Gastrocnemius medialis (tissue), 4 donors: Measurements from ENCODE around the gene SPATA7. TPM values are rescaled to one million over a fixed set of nuclear protein-coding genes. Genes with fewer than 3 reads are reported as not detected.

ENCODE experiments used
- ATAC-seq, 2 donors: fragments of 150-250 bp; one replicate each; pipeline ENCODE4 v1.9.1; 2016
- DNase-seq, 2 donors: peaks; one replicate each; pipeline ENCODE4 v3.0.0-alpha.2; 2019
- H3K27ac ChIP-seq, 4 donors: fragments of 200-600 bp; sonication (generic); 1 replicate in 1 of 4; 2 replicates in 3 of 4; pipeline ENCODE4 v1.5.1; 2016 to 2018; ENCODE audit warnings: mild to moderate bottlenecking in 2 of 4, moderate library complexity in 1 of 4
- H3K27me3 ChIP-seq, 3 donors: fragments of 200-600 bp; sonication (generic) in 2 of 3; 1 replicate in 1 of 3; 2 replicates in 2 of 3; pipeline versions ENCODE4 v1.5.1 to v1.6.0; 2016 to 2019; ENCODE audit warnings: mild to moderate bottlenecking in 1 of 3, moderate library complexity in 1 of 3
- H3K36me3 ChIP-seq, 2 donors: fragments of 200-600 bp; sonication (generic) in 1 of 2; one replicate each; pipeline ENCODE4 v1.5.1; 2017 to 2018
- H3K4me1 ChIP-seq, 2 donors: fragments of 200-600 bp; sonication (generic) in 1 of 2; one replicate each; pipeline ENCODE4 v1.5.1; 2016 to 2017; ENCODE audit warnings: mild to moderate bottlenecking in 2 of 2
- H3K4me3 ChIP-seq, 4 donors: fragments of 200-600 bp; sonication (generic) in 3 of 4; 1 replicate in 1 of 4; 2 replicates in 3 of 4; pipeline ENCODE4 v1.5.1; 2016 to 2019; ENCODE audit warnings: mild to moderate bottlenecking in 2 of 4
- H3K9me3 ChIP-seq, 3 donors: fragments of 200-600 bp; sonication (generic) in 2 of 3; 1 replicate in 1 of 3; 2 replicates in 2 of 3; pipeline ENCODE4 v1.5.1; 2016 to 2019
- POLR2A ChIP-seq, 2 donors: fragments of 450-650 bp; IDR thresholded peaks; one replicate each; pipeline ENCODE4 v1.6.1; 2017; ENCODE audit warnings: antibody characterized with exemption in 2 of 2, mild to moderate bottlenecking in 2 of 2, moderate library complexity in 2 of 2
- in situ Hi-C, 4 donors: fragments of 200-750 bp; cut with MboI; loops; one replicate each; pipeline versions ENCODE4 v1.15.0 to v1.8.0; 2017; ENCODE audit warnings: low sequenced_read_pairs in 4 of 4
- intact Hi-C: fragments of 100-400 bp; cut with DNase I; formaldehyde crosslinking; loops from one replicate; pipeline ENCODE4 v1.15.1; 2023; ENCODE audit warnings: low total_unique reads
- total RNA-seq, 4 donors: library from RNA; depleted of rRNA; stranded (reverse); fragments of >200 nt; gene quantifications; one replicate each; pipeline versions ENCODE4 v1.1.0 to v1.2.3, GENCODE V29; 2016
- TF ChIP-seq, protein P1 (sequence below), 5 experiments: fragments of 450-650 bp in 3 of 5; fragments of 200-600 bp in 2 of 5; sonication (generic) in 2 of 5; IDR thresholded peaks in 4 of 5; conservative IDR thresholded peaks in 1 of 5; 1 replicate in 4 of 5; 2 replicates in 1 of 5; pipeline ENCODE4 v1.5.1; 2016 to 2019; ENCODE audit warnings: antibody characterized with exemption in 5 of 5, mild to moderate bottlenecking in 3 of 5, moderate library complexity in 3 of 5

SPATA7 gene
- total RNA-seq, 4 donors from 2014 or later = 7.2 to 11.2 (median 10.1) TPM

DNA sequence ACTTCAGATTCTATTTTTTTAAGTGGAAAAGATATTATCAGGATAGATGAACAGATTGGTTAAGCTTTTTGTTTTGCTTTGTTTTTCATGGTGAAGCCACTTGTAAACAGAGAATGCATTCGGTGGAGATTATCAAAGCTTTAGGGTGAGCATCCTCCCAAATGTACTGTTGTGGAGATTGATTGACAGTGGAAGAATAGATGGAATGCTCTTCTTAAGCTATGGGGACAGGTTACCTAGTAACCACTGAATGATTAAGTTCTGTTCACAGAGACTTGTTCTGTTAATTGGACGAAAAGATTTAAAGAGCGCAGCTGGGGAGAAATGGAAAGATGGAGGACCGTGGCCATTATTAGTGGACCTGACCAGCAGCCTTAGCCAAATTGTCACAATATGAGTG is 21.8 kb upstream of the SPATA7 start:
- H3K4me1 ChIP-seq = no peaks in the 10 kb centered on the region
- ATAC-seq (no peak), DNase-seq (no peak)
- H3K4me3 ChIP-seq = no peak overlapping the region
- no peaks in the 10 kb centered on the region for H3K27me3 ChIP-seq
- no peaks in the 10 kb centered on the region for H3K36me3 ChIP-seq
- no peaks in the 10 kb centered on the region for H3K9me3 ChIP-seq
- intact Hi-C loops = no loop called here
- no peak for TF ChIP-seq POLR2A (IDR thresholded peaks at IDR 0.05)
- TF ChIP-seq, protein P1, sequence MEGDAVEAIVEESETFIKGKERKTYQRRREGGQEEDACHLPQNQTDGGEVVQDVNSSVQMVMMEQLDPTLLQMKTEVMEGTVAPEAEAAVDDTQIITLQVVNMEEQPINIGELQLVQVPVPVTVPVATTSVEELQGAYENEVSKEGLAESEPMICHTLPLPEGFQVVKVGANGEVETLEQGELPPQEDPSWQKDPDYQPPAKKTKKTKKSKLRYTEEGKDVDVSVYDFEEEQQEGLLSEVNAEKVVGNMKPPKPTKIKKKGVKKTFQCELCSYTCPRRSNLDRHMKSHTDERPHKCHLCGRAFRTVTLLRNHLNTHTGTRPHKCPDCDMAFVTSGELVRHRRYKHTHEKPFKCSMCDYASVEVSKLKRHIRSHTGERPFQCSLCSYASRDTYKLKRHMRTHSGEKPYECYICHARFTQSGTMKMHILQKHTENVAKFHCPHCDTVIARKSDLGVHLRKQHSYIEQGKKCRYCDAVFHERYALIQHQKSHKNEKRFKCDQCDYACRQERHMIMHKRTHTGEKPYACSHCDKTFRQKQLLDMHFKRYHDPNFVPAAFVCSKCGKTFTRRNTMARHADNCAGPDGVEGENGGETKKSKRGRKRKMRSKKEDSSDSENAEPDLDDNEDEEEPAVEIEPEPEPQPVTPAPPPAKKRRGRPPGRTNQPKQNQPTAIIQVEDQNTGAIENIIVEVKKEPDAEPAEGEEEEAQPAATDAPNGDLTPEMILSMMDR (IDR thresholded peaks at IDR 0.05 in 4 of 5, conservative IDR thresholded peaks at IDR 0.05 in 1 of 5) = no peak
- H3K27ac ChIP-seq = no peak overlapping the region
- in situ Hi-C loops = no loop called here

DNA sequence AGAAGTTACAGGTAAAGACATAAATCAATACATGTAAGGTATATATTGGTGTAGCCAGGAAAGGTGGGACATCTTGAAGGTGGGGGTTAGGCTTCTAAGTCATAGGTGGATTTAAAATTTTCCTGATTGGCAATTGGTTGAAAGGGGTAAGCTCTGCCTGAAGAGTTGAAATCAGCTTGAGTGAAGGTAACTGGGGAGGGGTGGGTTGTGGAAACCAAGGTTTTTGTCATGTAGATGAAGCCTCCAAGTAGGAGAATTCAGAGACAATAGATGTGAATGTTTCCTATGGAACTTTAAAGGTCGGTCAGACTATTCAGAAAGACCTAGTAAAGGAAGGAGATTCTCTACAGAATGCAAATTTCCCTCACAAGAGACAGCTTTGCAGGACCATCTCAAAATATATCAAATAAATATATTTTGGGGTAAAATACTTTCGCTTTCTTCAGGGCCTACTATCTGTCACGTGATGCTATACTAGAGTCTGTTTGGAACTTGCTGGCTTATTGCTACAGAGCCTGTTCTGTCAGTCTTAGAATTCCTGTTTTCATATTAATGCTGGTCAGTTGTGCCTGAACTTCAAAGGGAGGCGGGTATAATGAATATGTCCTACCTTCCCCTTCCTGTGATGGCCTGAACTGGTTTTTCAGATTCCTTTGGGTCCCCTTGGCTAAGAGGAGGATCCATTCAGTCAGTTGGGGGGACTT is 20.6 kb upstream of the SPATA7 start:
- TF ChIP-seq POLR2A (IDR thresholded peaks at IDR 0.05) = no peak
- TF ChIP-seq, protein P1 (IDR thresholded peaks at IDR 0.05 in 4 of 5, conservative IDR thresholded peaks at IDR 0.05 in 1 of 5) = no peak
- Histone ChIP-seq H3K9me3 (no peaks in the 10 kb centered on the region), H3K4me3 (no peak overlapping the region), H3K36me3 (no peaks in the 10 kb centered on the region), H3K27me3 (no peaks in the 10 kb centered on the region), H3K27ac (no peak overlapping the region), H3K4me1 (no peaks in the 10 kb centered on the region)
- intact Hi-C loops = no loop called here
- no peak for DNase-seq
- in situ Hi-C loops = no loop called here
- ATAC-seq = no peak

DNA sequence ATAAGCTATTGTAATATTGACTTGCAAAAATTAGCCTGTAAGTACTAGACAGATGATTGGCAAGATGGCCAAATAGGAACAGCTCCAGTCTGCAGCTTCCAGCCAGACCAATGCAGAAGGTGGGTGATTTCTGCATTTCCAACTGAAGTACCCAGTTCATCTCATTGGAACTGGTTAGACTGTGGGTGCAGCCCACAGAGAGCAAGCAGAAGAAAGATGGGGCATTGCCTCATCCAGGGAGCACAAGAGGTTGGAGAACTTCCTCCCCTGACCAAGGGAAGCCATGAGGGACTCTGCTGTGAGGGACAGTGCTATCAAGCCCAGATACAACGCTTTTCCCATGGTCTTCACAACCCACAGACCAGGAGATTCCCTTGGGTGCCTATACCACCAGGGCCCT is 16.0 kb upstream of the SPATA7 start:
- in situ Hi-C loops (no loop called here), intact Hi-C loops (no loop called here)
- Histone ChIP-seq H3K27ac (no peak overlapping the region), H3K36me3 (no peaks in the 10 kb centered on the region), H3K4me1 (no peaks in the 10 kb centered on the region), H3K27me3 (no peaks in the 10 kb centered on the region), H3K9me3 (peaks cover 0 to 2% (median 0%) of the 10 kb centered on the region in 3 donors), H3K4me3 (no peak overlapping the region)
- TF ChIP-seq, protein P1 (IDR thresholded peaks at IDR 0.05 in 4 of 5, conservative IDR thresholded peaks at IDR 0.05 in 1 of 5) = no peak
- no peak for TF ChIP-seq POLR2A (IDR thresholded peaks at IDR 0.05)
- DNase-seq (no peak), ATAC-seq (no peak)

DNA sequence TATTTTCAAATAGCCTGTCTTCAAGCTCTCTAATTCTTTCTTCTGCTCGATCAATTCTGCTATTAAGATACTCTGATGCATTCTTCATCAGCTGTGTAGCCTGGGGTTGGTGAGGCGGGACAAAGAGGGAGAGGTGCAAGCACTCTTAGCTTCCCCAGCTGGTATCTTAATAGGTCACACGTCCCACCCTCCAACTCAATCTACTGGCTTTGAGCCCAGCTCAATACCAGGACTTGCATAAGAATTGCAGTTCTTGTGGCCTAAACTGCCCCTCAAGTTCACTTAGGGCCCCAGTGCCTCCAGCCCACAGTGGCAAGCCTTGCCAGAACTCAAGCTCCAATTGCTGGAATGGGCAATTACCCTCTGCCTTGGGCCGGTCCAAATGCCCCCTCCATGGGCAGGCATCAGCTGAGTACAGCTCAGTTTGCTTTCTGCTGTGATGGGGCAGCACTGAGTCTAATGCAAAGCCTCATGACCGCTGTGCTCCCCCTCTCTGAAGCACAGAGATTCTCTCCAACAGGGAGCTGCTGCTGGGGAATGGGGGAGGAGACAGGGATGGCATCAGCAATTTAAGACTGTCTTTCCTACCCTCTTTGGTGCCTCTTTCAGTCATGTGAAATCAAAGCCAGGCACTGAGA is 5.6 kb upstream of the SPATA7 start:
- Histone ChIP-seq H3K9me3 (peaks cover 0 to under 1% (median 0%) of the 10 kb centered on the region in 3 donors), H3K4me3 (no peak overlapping the region), H3K36me3 (no peaks in the 10 kb centered on the region), H3K27me3 (no peaks in the 10 kb centered on the region), H3K4me1 (peaks cover 0 to 5% of the 10 kb centered on the region in 2 donors), H3K27ac (no peak overlapping the region)
- in situ Hi-C loops = loop anchor here in 1 of 4 donors (25.0 kb wide), 1 partner anchor 368 kb away; the partner anchor contains the start of gene GPR65
- TF ChIP-seq POLR2A (IDR thresholded peaks at IDR 0.05) = no peak
- TF ChIP-seq, protein P1 (IDR thresholded peaks at IDR 0.05 in 4 of 5, conservative IDR thresholded peaks at IDR 0.05 in 1 of 5) = no peak
- intact Hi-C loops = loop anchor here (10.0 kb wide), 2 partner anchors 175 to 1575 kb away; partner anchors contain the start of genes EFCAB11, PTPN21 and TDP1
- DNase-seq (no peak), ATAC-seq (no peak)
